T-helper 2 cell (primary cell): ENCODE measurements around the gene PCDHA10.
"Not testable (repeated sequence)": the region's sequence is repeated elsewhere in the genome, so short reads cannot be mapped to it uniquely, and the experiment has no call there.

Experiments used
- DNase-seq, 5 experiments: peaks; one replicate each; pipeline versions ENCODE4 v3.0.0 to v3.0.0-alpha.2; 2012 to 2022

The PCDHA10 gene

DNA sequence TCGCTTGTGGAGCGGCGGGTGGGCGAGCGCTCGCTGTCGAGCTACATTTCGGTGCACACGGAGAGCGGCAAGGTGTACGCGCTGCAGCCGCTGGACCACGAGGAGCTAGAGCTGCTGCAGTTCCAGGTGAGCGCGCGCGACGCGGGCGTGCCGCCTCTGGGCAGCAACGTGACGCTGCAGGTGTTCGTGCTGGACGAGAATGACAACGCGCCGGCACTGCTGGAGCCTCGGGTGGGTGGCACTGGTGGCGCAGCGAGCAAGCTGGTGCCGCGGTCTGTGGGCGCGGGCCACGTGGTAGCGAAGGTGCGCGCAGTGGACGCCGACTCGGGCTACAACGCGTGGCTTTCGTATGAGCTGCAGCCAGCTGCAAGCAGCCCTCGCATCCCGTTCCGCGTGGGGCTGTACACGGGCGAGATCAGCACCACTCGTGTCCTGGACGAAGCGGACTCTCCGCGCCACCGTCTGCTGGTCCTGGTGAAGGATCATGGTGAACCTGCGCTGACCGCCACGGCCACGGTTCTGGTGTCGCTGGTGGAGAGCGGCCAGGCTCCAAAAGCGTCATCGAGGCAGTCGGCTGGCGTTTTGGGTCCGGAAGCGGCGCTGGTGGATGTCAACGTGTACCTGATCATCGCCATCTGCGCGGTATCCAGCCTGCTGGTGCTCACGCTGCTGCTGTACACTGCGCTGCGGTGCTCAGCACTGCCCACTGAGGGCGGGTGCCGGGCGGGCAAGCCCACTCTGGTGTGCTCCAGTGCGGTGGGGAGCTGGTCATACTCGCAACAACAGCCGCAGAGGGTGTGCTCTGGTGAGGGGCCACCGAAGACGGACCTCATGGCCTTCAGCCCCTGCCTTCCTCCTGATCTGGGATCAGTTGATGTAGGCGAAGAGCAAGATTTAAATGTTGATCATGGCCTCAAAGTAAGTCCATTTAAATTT, 12.6 kb upstream of the PCDHA10 start:
- DNase-seq = no peak

DNA sequence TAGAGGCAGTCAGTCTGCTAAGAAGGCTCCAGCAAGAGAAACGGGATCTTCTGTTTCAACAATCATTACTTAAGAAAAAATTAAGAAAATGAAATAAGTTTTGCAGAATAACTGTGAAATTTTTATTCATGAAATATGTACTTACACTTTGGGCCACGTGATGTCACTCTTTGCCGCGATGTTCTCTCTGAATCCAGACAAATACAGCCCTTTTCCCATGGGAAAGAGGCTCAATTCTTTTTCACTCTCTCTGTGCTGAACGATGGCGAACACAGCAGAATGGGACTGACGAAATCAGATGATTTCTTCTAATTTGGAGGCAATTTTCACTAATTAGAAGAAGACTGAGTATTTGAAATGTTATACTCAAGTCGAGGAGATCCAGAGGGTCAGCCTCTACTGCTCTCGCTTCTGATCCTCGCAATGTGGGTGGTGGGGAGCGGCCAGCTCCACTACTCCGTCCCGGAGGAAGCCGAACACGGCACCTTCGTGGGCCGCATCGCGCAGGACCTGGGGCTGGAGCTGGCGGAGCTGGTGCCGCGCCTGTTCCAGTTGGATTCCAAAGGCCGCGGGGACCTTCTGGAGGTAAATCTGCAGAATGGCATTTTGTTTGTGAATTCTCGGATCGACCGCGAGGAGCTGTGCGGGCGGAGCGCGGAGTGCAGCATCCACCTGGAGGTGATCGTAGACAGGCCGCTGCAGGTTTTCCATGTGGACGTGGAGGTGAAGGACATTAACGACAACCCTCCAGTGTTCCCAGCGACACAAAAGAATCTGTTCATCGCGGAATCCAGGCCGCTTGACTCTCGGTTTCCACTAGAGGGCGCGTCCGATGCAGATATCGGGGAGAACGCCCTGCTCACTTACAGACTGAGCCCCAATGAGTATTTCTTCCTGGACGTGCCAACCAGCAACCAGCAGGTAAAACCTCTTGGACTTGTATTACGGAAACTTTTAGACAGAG, 7.3 kb upstream of the PCDHA10 start, which contains the start of gene PCDHA9:
Gene PCDHA9 (plus strand): TSS at position 244 of the 964 bp plus-strand sequence. CDS start 114 bp downstream, at position 358.
- not testable (repeated sequence) for DNase-seq

DNA sequence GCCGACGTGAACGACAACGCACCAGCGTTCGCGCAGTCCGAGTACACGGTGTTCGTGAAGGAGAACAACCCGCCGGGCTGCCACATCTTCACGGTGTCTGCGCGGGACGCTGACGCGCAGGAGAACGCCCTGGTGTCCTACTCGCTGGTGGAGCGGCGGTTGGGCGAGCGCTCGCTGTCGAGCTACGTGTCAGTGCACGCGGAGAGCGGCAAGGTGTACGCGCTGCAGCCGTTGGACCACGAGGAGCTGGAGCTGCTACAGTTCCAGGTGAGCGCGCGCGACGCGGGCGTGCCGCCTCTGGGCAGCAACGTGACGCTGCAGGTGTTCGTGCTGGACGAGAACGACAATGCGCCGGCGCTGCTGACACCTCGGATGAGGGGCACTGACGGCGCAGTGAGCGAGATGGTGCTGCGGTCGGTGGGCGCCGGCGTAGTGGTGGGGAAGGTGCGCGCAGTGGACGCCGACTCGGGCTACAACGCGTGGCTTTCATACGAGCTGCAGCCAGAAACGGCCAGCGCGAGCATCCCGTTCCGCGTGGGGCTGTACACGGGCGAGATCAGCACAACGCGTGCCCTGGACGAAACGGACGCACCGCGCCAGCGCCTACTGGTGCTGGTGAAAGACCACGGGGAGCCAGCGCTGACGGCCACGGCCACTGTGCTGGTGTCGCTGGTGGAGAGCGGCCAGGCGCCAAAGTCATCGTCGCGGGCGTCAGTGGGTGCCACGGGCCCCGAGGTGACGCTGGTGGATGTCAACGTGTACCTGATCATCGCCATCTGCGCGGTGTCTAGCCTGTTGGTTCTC, 5.7 kb upstream of the PCDHA10 start:
- DNase-seq = not testable (repeated sequence)

DNA sequence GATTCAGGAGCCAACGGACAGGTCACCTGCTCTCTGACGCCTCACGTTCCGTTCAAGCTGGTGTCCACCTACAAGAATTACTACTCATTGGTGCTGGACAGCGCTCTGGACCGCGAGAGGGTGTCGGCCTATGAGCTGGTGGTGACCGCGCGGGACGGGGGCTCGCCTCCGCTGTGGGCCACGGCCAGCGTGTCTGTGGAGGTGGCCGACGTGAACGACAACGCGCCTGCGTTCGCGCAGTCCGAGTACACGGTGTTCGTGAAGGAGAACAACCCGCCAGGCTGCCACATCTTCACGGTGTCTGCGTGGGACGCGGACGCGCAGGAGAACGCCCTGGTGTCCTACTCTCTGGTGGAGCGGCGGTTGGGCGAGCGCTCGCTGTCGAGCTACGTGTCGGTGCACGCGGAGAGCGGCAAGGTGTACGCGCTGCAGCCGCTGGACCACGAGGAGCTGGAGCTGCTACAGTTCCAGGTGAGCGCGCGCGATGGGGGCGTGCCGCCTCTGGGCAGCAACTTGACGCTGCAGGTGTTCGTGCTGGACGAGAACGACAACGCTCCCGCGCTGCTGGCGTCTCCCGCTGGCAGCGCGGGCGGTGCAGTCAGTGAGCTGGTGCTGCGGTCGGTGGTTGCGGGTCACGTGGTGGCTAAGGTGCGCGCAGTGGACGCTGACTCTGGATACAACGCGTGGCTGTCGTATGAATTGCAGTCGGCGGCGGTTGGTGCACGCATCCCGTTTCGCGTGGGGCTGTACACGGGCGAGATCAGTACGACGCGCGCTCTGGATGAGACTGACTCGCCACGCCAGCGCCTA, 1.7 kb downstream of the PCDHA10 start:
- no peak for DNase-seq

DNA sequence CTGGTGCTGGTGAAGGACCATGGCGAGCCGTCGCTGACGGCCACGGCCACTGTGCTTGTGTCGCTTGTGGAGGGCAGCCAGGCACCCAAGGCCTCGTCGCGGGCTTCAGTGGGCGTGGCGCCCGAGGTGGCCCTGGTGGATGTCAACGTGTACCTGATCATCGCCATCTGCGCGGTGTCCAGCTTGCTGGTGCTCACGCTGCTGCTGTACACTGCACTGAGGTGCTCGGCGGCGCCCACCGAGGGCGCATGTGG, 2.2 kb downstream of the PCDHA10 start:
- DNase-seq = no peak

DNA sequence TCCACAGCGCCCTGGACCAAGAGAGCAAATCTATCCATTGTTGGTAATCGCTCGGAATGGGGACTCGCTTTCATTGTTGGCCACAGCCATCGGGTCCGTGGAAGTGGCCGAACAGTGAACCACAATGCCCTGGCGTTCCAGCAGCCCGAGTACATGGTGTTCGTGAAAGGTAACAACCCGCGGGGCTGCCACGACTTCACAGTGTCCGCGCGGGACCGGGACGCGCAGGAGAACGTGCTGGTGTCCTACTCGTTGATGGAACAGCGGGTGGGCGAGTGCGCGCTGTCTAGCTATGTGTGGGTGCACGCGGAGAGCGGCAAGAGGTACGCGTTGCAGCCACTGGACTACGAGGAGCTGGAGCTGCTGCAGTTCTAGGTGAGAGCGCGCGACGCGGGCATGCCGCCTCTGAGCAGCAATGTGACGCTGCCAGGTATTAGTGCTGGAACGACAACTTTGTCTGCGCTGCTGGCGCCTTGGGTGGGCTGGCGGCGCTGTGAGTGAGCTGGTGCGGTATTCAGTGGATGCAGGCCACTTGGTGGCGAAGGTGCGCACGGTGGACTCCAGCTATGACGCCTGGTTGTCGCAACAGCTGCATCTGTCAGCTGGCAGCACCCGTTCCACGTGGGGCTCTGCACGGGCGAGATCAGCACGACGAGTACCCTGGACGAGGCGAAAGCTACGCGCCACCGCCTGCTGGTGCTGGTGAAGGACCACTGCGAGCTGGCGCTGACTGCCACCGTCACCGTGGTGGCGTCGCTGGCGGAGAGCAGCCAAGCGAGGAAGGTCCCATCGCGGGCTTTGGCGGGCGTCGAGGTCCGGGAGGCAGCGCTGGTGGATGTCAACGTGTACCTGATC, 7.0 kb downstream of the PCDHA10 start:
- DNase-seq = no peak

DNA sequence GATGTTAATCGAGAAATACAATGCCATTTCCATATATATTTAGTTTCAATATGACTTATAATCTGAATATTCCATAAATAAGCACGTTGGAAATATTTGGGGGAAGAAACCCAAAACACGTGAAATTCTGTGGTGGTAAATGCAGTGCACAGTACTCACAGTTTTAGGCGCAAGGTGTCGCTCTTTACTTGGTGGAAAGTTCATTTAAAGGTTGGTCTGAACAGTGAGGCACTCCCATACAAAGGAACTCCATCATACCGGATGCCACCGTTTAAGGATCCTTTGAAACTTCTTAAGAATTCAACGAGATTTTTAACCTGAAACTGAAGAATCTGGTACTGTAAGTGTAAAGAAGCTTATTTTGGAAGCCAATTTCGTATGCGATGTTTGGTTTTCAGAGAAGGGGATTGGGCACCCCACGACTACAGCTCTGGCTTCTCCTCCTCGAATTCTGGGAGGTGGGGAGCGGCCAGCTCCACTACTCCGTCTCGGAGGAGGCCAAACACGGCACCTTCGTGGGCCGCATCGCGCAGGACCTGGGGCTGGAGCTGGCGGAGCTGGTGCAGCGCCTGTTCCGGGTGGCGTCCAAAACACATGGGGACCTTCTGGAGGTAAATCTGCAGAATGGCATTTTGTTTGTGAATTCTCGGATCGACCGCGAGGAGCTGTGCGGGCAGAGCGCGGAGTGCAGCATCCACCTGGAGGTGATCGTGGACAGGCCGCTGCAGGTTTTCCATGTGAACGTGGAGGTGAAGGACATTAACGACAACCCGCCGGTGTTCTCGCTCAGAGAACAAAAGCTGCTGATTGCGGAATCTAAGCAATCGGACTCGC, 13.2 kb downstream of the PCDHA10 start, which contains the start of gene PCDHA11:
Gene PCDHA11 (plus strand): TSS at position 237 of the 834 bp plus-strand sequence. CDS start 147 bp downstream, at position 384.
- no peak for DNase-seq

DNA sequence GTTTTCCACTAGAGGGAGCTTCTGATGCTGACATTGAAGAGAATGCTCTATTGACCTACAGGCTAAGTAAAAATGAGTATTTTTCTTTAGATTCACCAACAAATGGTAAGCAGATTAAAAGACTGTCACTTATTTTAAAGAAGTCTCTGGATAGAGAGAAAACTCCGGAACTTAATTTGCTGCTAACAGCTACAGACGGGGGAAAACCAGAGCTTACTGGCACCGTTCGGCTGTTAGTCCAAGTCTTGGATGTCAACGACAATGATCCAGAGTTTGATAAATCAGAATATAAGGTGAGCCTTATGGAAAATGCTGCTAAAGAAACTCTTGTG, 13.8 kb downstream of the PCDHA10 start:
- DNase-seq = no peak

DNA sequence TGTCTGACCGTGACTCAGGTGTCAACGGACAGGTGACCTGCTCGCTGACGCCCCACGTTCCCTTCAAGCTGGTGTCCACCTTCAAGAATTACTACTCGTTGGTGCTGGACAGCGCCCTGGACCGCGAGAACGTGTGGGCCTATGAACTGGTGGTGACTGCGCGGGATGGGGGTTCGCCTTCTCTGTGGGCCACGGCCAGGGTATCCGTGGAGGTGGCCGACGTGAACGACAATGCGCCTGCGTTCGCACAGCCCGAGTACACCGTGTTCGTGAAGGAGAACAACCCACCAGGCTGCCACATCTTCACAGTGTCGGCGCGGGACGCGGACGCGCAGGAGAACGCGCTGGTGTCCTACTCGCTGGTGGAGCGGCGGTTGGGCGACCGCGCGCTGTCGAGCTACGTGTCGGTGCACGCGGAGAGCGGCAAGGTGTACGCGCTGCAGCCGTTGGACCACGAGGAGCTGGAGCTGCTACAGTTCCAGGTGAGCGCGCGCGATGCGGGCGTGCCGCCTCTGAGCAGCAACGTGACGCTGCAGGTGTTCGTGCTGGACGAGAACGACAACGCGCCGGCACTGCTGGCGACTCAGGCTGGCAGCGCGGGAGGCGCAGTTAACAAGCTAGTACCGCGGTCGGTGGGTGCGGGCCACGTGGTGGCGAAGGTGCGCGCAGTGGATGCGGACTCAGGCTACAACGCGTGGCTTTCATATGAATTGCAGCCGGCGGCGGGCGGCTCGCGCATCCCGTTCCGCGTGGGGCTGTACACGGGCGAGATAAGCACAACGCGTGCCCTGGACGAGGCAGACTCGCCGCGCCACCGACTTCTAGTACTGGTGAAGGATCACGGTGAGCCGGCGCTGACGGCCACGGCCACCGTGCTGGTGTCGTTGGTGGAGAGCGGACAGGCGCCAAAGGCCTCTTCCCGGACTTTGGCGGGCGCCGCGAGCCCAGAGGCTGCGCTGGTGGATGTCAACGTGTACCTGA, 14.8 kb downstream of the PCDHA10 start:
- no peak for DNase-seq

DNA sequence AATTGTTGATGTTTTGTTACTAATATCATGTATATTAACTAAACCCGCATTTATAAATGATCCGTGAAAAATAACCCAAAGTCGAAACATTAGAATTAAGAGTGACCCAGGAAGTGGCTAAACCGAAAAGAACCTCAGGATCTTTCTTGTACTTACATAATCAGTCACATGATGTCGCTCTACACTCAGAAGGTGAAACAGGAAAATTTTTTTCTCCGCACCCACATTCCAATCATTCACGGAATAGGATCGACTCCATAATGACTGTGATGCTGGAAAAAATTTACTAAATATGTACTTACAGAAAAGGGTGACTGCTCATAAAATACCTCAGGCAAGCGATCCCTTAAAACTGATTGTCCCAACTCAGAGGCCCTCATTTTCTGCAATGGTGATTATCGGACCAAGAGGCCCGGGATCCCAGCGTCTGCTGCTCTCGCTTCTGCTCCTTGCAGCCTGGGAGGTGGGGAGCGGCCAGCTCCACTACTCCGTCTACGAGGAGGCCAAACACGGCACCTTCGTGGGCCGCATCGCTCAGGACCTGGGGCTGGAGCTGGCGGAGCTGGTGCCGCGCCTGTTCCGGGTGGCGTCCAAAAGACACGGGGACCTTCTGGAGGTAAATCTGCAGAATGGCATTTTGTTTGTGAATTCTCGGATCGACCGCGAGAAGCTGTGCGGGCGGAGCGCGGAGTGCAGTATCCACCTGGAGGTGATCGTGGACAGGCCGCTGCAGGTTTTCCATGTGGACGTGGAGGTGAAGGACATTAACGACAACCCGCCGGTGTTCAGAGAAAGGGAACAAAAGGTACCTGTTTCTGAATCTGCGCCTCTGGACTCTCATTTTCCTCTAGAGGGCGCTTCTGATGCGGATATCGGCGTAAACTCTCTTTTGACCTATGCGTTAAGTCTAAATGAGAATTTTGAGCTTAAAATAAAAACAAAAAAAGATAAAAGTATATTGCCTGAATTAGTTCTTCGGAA, 19.7 kb downstream of the PCDHA10 start, which contains the start of gene PCDHA12:
Gene PCDHA12 (plus strand): TSS at position 224 of the 981 bp plus-strand sequence. CDS start 165 bp downstream, at position 389.
- no peak for DNase-seq

DNA sequence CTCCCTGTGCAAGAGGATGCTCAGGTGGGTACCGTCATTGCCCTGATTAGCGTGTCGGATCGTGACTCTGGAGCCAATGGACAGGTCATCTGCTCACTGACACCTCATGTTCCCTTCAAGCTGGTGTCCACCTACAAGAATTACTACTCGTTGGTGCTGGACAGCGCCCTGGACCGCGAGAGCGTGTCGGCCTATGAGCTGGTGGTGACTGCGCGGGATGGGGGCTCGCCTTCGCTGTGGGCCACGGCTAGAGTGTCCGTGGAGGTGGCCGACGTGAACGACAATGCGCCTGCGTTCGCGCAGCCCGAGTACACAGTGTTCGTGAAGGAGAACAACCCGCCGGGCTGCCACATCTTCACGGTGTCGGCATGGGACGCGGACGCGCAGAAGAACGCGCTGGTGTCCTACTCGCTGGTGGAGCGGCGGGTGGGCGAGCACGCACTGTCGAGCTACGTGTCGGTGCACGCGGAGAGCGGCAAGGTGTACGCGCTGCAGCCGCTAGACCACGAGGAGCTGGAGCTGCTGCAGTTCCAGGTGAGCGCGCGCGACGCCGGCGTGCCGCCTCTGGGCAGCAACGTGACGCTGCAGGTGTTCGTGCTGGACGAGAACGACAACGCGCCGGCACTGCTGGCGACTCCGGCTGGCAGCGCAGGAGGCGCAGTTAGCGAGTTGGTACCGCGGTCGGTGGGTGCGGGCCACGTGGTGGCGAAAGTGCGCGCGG, 21.0 kb downstream of the PCDHA10 start:
- DNase-seq = not testable (repeated sequence)

DNA sequence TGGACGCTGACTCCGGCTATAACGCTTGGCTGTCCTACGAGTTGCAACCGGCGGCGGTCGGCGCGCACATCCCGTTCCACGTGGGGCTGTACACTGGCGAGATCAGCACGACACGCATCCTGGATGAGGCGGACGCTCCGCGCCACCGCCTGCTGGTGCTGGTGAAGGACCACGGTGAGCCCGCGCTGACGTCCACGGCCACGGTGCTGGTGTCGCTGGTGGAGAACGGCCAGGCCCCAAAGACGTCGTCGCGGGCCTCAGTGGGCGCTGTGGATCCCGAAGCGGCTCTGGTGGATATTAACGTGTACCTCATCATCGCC, 21.5 kb downstream of the PCDHA10 start:
- no peak for DNase-seq

DNA sequence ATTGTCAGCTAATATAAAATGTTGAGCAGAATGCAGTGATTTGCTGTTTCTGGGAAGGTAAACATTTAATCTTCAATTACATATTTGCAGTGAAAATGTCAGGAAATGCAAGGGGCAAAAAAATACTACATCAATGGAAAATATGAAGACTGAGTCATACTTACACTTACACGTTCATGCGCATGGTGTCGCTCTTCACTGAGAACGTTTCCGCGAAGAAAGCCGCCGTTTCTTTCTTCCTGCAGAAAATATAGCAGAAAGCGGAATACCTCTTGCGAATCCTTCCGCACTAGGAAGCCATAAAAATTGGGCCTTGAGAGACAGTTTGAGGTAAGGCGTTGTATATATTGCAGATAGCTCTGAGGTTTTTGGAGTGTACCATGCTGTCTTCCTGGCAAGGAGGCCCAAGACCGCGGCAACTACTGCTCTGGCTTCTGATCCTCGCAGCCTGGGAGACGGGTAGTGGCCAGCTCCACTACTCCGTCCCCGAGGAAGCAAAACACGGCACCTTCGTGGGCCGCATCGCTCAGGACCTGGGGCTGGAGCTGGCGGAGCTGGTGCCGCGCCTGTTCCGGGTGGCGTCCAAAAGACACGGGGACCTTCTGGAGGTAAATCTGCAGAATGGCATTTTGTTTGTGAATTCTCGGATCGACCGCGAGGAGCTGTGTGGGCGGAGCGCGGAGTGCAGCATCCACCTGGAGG, 26.3 kb downstream of the PCDHA10 start, which contains the start of gene PCDHA13:
Gene PCDHA13 (plus strand): TSS at position 236 of the 702 bp plus-strand sequence. CDS start 145 bp downstream, at position 381.
- no peak for DNase-seq

DNA sequence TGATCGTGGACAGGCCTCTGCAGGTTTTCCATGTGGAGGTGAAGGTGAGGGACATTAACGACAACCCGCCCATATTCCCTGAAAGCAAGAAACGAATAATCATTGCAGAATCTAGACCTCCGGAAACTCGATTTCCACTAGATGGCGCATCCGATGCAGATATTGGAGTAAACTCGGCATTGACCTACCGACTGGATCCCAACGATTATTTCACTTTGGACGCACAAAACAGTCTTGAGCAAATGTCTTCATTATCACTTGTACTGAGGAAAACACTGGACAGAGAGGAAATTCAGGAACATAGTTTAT, 26.8 kb downstream of the PCDHA10 start:
- DNase-seq = no peak

DNA sequence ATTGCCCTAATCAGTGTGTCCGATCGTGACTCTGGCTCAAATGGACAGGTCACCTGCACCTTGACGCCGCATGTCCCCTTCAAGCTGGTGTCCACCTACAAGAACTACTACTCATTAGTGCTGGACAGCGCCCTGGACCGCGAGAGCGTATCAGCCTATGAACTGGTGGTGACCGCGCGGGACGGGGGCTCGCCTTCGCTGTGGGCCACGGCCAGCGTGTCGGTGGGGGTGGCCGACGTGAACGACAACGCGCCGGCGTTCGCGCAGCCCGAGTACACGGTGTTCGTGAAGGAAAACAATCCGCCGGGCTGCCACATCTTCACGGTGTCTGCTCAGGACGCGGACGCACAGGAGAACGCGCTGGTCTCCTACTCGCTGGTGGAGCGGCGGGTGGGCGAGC, 27.7 kb downstream of the PCDHA10 start:
- DNase-seq = no peak
